HG02623 (cell line): ENCODE results near the gene C6orf47.

Experiments
- ATAC-seq: cut with Tn5 transposase; IDR thresholded peaks from one replicate; pipeline ENCODE4 v1.9.1; 2021; ENCODE audit warnings: moderate library complexity; ENCODE audit not compliant: unreplicated experiment

C6orf47 gene

DNA sequence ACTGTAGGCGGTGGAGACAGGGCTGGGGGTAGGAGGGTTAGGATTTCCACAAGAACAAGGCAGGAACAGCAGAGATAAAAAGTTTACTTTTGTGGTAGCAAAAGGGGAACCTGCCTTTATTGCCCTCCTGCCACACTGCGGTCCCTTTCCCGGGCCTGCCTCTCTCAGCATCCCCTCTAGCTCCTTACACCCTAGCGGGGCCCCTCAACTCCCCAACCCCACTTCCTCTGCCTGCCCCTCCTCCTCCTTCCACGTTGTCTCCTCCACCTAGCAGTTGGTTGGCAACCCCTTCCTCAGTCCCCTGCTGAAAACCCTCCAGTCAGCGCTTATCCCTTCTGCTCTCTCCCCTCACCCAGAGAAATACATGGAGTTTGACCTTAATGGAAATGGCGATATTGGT, 44.8 kb downstream of the C6orf47 start:
- ATAC-seq = no peak

DNA sequence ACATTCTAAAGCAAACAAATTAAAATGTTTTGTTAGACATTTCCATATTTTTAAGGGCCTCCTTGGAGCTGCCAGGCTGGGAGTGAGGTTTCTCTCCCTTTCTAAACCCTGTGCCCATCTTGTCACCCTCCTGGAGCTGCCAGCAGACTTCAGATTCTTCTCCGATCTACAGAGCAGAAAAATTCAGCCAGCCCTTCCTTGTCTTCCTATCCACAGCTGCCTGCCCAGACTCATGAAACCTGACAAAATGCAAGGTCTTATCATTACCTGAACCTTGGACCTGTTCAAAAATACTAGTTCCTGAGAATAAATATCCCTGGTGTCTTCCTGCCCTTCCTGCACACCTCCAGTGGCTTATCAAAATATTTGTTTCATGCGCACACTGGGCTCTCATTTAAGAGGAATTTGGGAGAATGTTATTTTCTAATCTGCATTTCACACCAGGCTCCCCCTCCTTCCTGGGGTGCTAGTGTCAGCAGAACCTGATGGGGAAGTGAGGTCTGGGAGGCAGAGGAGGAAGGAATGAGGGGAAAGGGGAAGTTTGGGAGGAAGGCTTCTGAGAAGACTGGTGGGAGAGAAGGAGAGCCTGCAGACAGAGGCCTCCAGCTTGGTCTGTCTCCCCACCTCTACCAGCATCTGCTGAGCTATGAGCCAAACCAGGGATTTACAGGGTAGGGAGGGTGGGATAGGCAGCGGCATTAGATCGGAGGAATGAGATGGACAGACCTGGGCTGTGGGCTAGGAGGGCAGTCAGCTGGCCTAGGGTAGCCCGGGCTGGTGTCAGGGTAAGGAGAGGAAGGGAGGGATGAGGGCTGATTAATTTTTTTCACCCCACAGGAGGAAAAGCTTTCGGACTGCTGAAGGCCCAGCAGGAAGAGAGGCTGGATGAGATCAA, 45.6 kb downstream of the C6orf47 start, which contains the start of gene AIF1:
AIF1 (plus strand) TSS at position 551 of the 895 bp plus-strand sequence; CDS start at position 647, 96 bp downstream.
- no peak for ATAC-seq

DNA sequence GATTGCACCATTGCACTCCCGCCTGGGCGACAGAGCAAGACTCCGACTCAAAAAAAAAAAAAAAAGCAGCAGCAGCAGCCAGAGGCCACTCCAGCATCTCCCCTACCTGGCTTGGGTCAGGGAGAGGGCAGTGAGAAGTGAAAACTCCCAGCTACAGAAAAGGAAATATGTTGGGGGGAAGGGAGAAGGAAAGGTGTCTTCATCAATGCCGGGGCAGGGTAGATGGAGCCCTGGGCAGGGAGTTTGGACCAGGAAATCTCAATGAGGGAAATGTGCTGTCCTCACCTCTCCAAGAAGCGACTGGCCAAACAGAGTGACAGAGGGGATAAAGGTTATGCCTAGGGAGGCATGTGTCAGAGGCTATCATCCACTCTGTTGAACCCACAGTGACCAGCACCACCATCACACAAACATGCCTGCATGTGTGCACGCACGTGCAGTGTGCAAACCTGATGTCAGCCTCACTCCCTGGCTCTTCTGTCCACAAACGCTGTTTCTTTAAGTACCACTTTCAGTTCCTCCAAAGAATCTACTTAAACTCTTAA, 46.4 kb downstream of the C6orf47 start:
- ATAC-seq = no peak

DNA sequence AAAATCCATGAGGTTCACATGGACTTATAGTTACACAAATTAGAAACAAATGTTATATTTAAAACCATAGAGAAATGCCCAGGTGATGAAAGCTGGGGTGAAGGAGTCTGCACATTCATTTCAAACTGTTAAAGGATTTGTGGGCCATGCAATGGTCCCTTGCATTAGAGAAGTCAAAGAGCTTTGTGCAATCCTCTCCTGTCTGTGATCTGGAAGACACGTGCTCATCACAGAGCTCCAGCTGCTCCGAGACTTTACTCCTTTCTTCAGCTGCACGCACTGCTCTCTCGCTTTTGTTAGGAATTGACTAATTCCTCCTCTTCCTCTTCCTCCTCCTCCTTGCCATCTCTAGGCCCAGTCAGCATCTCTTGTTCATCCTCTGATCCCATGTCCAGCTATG, 49.6 kb downstream of the C6orf47 start:
- ATAC-seq = no peak

DNA sequence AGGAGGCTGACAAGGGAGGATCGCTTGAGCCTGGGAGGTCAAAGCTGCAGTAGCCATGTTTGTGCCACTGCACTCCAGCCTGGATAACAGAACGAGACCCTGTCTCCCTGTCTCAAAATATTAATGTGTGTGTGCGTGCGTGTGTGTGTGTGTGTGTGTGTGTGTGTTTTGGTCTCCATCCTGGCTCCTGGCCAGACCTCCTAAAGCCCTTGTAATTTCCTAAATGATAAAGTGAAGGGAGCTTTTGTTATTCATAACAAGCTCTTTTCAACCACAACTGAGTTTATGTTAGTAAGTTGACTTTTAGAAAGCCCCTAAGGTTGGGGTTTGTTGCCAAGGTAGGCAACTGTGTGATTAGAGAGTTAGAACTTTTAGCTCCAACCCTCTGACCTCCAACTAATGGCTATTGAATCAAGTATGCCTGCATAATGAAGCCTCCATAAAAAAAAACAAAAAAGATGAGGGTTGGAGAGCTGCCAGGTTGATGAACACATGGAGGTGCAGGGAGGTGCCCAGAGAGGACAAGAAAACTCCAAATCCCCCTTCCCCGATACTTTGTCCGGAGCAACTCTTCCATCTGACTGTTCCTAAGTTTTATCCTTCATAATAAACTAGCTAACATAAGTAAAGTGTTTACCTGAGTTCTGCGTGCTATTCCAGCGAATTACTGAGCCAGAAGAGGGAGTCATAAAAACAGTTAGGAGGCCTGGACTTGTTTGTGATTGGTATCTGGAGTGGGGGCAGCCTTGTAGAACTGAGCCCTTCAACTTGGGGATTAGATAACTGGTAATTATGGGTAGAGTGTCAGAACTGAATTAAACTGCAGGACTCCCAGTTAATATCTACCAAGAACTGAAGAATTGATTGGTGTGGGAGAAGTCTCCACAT, 50.8 kb downstream of the C6orf47 start:
- ATAC-seq = no peak
